PC-3 (cell line): Measurements from ENCODE around the gene STXBP4. TPM values are rescaled to one million over a fixed set of nuclear protein-coding genes. Genes with fewer than 3 reads are reported as not detected.

Experiments
- ATAC-seq: fragments of 200-7000 bp; cut with Tn5 transposase; 2 replicates; pipeline ENCODE4 v1.9.1; 2020; ENCODE audit warnings: mild to moderate bottlenecking, moderate library complexity
- BruUV-seq: library from RNA; stranded (reverse); fragments of 400-500 nt; replicated peaks from 2 replicates; lab custom pipeline; 2021; lab: Mats Ljungman, UMichigan
- CTCF ChIA-PET: fragments of 300-600 bp; sonication (Branson Sonifier 250); formaldehyde crosslinking; loops from one replicate; lab custom pipeline; 2022; ENCODE audit warnings: antibody characterized with exemption; lab: Charles Lee
- POLR2A ChIA-PET: fragments of 300-600 bp; sonication (Branson Sonifier 250); formaldehyde crosslinking; loops from one replicate; lab custom pipeline; 2022; ENCODE audit warnings: antibody characterized with exemption; ENCODE audit not compliant: unreplicated experiment; lab: Charles Lee
- DNase-seq: peaks from one replicate; pipeline ENCODE4 v3.0.0-alpha.2; 2015
- H2AFZ ChIP-seq: fragments of 300-600 bp; sonication (generic); 2 replicates; pipeline ENCODE4 v1.6.0; 2016; ENCODE audit warnings: antibody characterized with exemption, low read length
- H3F3A ChIP-seq: fragments of 300-600 bp; sonication (generic); one replicate; pipeline ENCODE4 v1.6.0; 2017; ENCODE audit warnings: antibody characterized with exemption, low read length, control low read depth, mild to moderate bottlenecking; ENCODE audit not compliant: unreplicated experiment
- H3K27ac ChIP-seq: fragments of 300-600 bp; sonication (generic); 2 replicates; pipeline ENCODE4 v1.5.1; 2016; ENCODE audit warnings: mild to moderate bottlenecking, low read length
- H3K27me3 ChIP-seq: fragments of 300-600 bp; sonication (generic); 2 replicates; pipeline ENCODE4 v1.6.1; 2016; ENCODE audit warnings: low read length, mixed read lengths
- H3K36me3 ChIP-seq: fragments of 300-600 bp; sonication (generic); 2 replicates; pipeline ENCODE4 v1.6.1; 2016; ENCODE audit warnings: low read depth, mixed run types, low read length, mixed read lengths
- H3K4me1 ChIP-seq: fragments of 300-600 bp; sonication (generic); 2 replicates; pipeline ENCODE4 v1.5.1; 2016; ENCODE audit warnings: low read length; ENCODE audit not compliant: insufficient read depth
- H3K4me2 ChIP-seq: fragments of 300-600 bp; sonication (generic); 2 replicates; pipeline ENCODE4 v1.6.0; 2016; ENCODE audit warnings: low read length
- H3K4me3 ChIP-seq: fragments of 300-600 bp; sonication (generic); 2 replicates; pipeline ENCODE4 v1.5.1; 2016; ENCODE audit warnings: mild to moderate bottlenecking, low read length, mixed read lengths
- H3K79me2 ChIP-seq: fragments of 300-600 bp; sonication (generic); 2 replicates; pipeline ENCODE4 v1.6.1; 2017; ENCODE audit warnings: low read length, mixed read lengths
- H3K9ac ChIP-seq: fragments of 300-600 bp; sonication (generic); 2 replicates; pipeline ENCODE4 v1.6.0; 2016; ENCODE audit warnings: mild to moderate bottlenecking, low read length
- H3K9me2 ChIP-seq: fragments of 300-600 bp; sonication (generic); replicated peaks from 2 replicates; pipeline ENCODE4 v1.6.1; 2016; ENCODE audit warnings: mixed run types, low read length, mixed read lengths
- H3K9me3 ChIP-seq: fragments of 300-600 bp; sonication (generic); 2 replicates; pipeline ENCODE4 v1.6.1; 2016; ENCODE audit warnings: low read length, mixed read lengths
- H4K20me1 ChIP-seq: fragments of 300-600 bp; sonication (generic); 2 replicates; pipeline ENCODE4 v1.6.1; 2016; ENCODE audit warnings: low read length, mixed read lengths
- CTCF ChIP-seq: fragments of 300-600 bp; sonication (generic); conservative IDR thresholded peaks from 2 replicates; pipeline ENCODE4 v1.5.1; 2017; ENCODE audit warnings: antibody characterized with exemption, low read depth, mild to moderate bottlenecking, low read length
- EZH2 ChIP-seq: fragments of 300-600 bp; sonication (generic); IDR thresholded peaks from one replicate; pipeline ENCODE4 v1.6.1; 2017; ENCODE audit warnings: antibody characterized with exemption, mild to moderate bottlenecking, low read length; ENCODE audit not compliant: unreplicated experiment
- EZH2phosphoT487 ChIP-seq: fragments of 300-600 bp; sonication (generic); IDR thresholded peaks from 2 replicates; pipeline ENCODE4 v1.6.1; 2018; ENCODE audit warnings: mild to moderate bottlenecking, antibody characterized with exemption, low read length, borderline replicate concordance
- intact Hi-C: fragments of 100-400 bp; cut with micrococcal nuclease; formaldehyde crosslinking; loops from 2 replicates; pipeline ENCODE4 v1.9.0; 2023
- total RNA-seq: library from RNA; depleted of rRNA; stranded (reverse); fragments of >200 nt; gene quantifications from 2 replicates; pipeline ENCODE4 v1.2.3, GENCODE V29; 2014

The STXBP4 gene
- total RNA-seq, 1 experiment from 2014 or later, result 6.2 TPM

- H3K4me1 ChIP-seq, result no peaks in the 10 kb centered on the region
- ATAC-seq, result no peak
- H3K9me2 ChIP-seq, result no peaks in the 10 kb centered on the region
- intact Hi-C loops, result no loop called here
- POLR2A ChIA-PET, result no interaction called here
- no peaks in the 10 kb centered on the region for H3F3A ChIP-seq
- no TSS peak for BruUV-seq
- no peak for DNase-seq
- H3K9ac ChIP-seq, result no peak overlapping the region
- TF ChIP-seq EZH2, result no peak
- no peak for TF ChIP-seq CTCF
- H3K9me3 ChIP-seq, result no peaks in the 10 kb centered on the region
- no peak overlapping the region for H3K4me2 ChIP-seq
- H2AFZ ChIP-seq, result no peak overlapping the region
- H3K27me3 ChIP-seq, result no peaks in the 10 kb centered on the region
- H3K4me3 ChIP-seq, result no peak overlapping the region
- CTCF ChIA-PET, result no interaction called here
- H3K79me2 ChIP-seq, result no peaks in the 10 kb centered on the region
- H3K36me3 ChIP-seq, result peaks cover 42% of the 10 kb centered on the region
- no peaks in the 10 kb centered on the region for H4K20me1 ChIP-seq
- no peak overlapping the region for H3K27ac ChIP-seq
Measured at GRCh38 chr17:54920819-54921218, 47.7 kb upstream of the STXBP4 start.

- no peaks in the 10 kb centered on the region for H3K4me1 ChIP-seq
- no peaks in the 10 kb centered on the region for H3K9me2 ChIP-seq
- intact Hi-C loops, result no loop called here
- ChIA-PET POLR2A (no interaction called here), CTCF (no interaction called here)
- no peak for ATAC-seq
- H3K79me2 ChIP-seq, result no peaks in the 10 kb centered on the region
- no peak overlapping the region for H3K27ac ChIP-seq
- BruUV-seq, result no TSS peak
- no peak for TF ChIP-seq EZH2phosphoT487
- no peak for TF ChIP-seq EZH2
- no peak for TF ChIP-seq CTCF
- no peak overlapping the region for H2AFZ ChIP-seq
- H3F3A ChIP-seq, result no peaks in the 10 kb centered on the region
- H3K27me3 ChIP-seq, result no peaks in the 10 kb centered on the region
- no peaks in the 10 kb centered on the region for H3K9me3 ChIP-seq
- no peaks in the 10 kb centered on the region for H4K20me1 ChIP-seq
- no peak for DNase-seq
- H3K9ac ChIP-seq, result no peak overlapping the region
- peaks cover 22% of the 10 kb centered on the region for H3K36me3 ChIP-seq
- H3K4me2 ChIP-seq, result no peak overlapping the region
- no peak overlapping the region for H3K4me3 ChIP-seq
Measured at GRCh38 chr17:54924405-54924804, 44.2 kb upstream of the STXBP4 start.

GRCh38 chr17:54927525-54927924, 41.0 kb upstream of the STXBP4 start:
- no peak overlapping the region for H3K4me2 ChIP-seq
- CTCF ChIA-PET, result no interaction called here
- DNase-seq, result no peak
- H3K27me3 ChIP-seq, result no peaks in the 10 kb centered on the region
- H3K4me3 ChIP-seq, result no peak overlapping the region
- H3K9me3 ChIP-seq, result no peaks in the 10 kb centered on the region
- H4K20me1 ChIP-seq, result no peaks in the 10 kb centered on the region
- no peaks in the 10 kb centered on the region for H3F3A ChIP-seq
- TF ChIP-seq CTCF, result no peak
- TF ChIP-seq EZH2phosphoT487, result no peak
- no peak for TF ChIP-seq EZH2
- H3K4me1 ChIP-seq, result no peaks in the 10 kb centered on the region
- no peak for ATAC-seq
- no peak overlapping the region for H2AFZ ChIP-seq
- peaks cover 18% of the 10 kb centered on the region for H3K36me3 ChIP-seq
- no peak overlapping the region for H3K27ac ChIP-seq
- no peak overlapping the region for H3K9ac ChIP-seq
- no peaks in the 10 kb centered on the region for H3K79me2 ChIP-seq
- intact Hi-C loops, result no loop called here
- POLR2A ChIA-PET, result no interaction called here
- no peaks in the 10 kb centered on the region for H3K9me2 ChIP-seq
- no TSS peak for BruUV-seq
